CD4-positive, alpha-beta T cell treated with Interleukin-4 for 1 hour (primary cell): ENCODE measurements around the gene PSMD1.
"Not testable (repeated sequence)": the region's sequence is repeated elsewhere in the genome, so short reads cannot be mapped to it uniquely, and the experiment has no call there.

Source experiments
- DNase-seq, 2 donors: peaks; one replicate each; pipeline ENCODE4 v3.0.0-alpha.2; 2020 to 2022

Gene PSMD1

GRCh38 chr2:231161252-231161839 lies 104.7 kb downstream of the PSMD1 start:
- DNase-seq: no peak

- DNase-seq: no peak
Observed at GRCh38 chr2:231161877-231162329, 105.2 kb downstream of the PSMD1 start.

DNA sequence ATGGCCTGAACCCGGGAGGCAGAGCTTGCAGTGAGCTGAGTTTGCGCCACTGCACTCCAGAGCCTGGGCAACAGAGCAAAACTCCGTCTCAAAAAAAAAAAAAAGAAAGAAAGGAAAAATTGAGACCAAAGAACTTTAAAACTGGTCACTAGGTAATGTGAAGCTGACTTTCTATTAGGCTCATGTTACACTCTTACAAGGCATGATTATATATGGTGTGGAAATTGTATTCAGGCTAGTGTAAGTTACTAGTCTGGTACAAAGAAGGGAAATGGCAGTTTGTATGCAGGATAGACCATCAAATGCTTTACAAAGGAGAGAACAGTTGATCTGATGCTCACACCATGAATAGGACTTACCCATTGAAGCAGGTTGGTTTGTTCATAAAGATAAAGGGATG lies 106.3 kb downstream of the PSMD1 start:
- DNase-seq: no peak

GRCh38 chr2:231163414-231164095 lies 106.9 kb downstream of the PSMD1 start:
- DNase-seq: no peak

DNA sequence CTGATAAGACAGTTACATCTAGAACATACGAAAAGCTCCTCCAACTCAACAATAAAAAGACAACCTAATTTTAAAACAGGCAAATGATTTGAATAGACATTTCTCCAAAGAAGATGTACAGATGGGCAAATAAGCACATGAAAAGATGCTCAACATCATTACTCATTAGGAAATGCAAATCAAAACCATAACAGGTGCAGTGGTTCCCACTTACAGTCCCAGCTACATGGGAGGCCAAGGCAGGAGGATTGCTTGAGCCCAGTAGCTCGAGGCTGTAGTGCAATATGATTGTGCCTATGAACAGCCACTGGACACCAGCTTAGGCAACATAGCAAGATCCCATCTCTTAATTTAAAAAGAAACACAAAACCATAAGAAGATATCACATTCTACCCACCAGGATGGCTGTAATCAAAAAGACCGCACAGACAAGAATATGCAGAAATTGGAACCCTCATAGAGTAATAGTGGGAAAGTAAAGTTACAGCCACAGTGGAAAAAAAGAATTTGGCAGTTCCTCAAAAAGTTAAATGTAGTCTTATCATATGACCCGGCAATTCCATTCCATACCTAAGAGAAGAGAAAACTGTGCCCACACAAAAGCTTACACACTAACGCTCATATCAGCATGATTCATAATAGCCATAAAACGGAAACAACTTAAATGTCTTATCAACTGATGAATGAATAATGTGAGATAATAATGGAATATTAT lies 111.2 kb downstream of the PSMD1 start:
- DNase-seq: no peak

- no peak for DNase-seq
Observed at GRCh38 chr2:231168460-231169139, 111.9 kb downstream of the PSMD1 start.

DNA sequence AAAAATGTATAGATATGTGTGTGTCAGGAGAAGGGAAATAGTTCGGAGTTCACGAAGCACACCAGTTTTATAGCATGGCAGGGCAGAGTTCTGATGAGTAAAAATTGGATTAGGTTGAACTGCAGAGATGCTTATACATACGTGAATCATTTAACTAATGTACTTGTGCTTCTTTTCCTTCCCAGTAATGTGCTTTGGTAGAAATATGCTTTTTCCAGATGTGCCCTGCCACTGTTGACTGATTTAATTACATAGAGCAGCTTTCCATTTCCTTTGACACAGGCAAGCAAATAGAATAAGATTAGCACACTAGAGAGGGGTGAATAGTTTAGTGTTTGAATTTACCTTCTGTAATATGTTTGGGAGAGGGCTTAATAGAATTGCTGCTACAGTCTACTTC lies 112.8 kb downstream of the PSMD1 start:
- no peak for DNase-seq

DNA sequence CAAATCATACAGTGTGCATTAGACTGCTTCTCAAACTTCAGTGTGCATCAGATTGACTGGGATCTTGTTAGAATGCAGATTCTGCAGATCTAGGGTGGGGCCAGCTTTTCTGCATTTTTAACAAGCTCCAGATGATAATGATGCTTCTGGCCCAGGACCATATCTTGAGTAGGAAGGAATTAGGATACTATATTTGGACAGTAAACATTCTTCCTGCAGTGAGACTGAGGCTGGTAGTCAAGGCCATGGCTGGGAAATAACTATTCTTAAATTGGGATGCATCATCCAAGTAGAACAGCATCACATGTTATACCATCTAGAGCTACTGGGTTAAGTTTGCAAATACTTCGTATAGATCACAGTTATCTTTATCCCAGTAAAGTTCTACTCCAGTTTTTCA lies 113.4 kb downstream of the PSMD1 start:
- no peak for DNase-seq

DNA sequence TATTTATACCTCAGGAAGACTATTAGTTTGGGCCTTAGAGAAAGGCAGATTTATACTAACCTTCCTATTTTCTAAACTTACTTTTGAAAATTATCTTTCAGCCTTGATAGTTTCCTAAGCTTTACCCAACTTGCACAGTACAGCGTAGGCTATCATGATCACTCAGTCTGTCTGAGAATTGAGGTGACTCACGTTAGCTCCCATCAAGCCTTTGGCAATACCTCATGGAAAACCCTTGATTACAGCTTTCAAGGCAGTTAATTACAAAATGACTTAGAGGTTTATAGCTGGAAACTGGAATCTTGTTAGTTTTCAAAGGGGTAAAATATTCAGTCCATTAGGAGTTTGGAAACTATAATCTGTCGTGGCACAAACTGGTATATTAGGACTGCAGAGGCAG lies 115.4 kb downstream of the PSMD1 start:
- no peak for DNase-seq

GRCh38 chr2:231174211-231174651 lies 117.6 kb downstream of the PSMD1 start:
- DNase-seq: no peak

DNA sequence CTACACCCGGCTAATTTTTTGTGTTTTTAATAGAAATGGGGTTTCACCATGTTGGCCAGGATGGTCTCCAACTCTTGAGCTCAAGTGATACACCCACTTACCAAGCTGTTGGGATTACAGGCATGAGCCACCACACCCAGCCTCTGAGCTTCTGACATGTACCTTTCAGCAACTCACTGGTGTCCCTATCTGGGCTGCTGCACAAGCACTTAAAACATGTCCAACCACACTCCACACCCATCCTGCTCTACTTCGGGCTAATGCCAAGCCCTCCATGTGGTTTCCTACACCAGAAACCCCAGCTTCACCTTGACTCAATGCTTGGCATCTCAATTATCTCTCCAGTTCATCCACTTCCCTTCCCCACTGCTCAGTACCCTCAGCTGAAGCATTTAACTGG lies 119.4 kb downstream of the PSMD1 start:
- no peak for DNase-seq

DNA sequence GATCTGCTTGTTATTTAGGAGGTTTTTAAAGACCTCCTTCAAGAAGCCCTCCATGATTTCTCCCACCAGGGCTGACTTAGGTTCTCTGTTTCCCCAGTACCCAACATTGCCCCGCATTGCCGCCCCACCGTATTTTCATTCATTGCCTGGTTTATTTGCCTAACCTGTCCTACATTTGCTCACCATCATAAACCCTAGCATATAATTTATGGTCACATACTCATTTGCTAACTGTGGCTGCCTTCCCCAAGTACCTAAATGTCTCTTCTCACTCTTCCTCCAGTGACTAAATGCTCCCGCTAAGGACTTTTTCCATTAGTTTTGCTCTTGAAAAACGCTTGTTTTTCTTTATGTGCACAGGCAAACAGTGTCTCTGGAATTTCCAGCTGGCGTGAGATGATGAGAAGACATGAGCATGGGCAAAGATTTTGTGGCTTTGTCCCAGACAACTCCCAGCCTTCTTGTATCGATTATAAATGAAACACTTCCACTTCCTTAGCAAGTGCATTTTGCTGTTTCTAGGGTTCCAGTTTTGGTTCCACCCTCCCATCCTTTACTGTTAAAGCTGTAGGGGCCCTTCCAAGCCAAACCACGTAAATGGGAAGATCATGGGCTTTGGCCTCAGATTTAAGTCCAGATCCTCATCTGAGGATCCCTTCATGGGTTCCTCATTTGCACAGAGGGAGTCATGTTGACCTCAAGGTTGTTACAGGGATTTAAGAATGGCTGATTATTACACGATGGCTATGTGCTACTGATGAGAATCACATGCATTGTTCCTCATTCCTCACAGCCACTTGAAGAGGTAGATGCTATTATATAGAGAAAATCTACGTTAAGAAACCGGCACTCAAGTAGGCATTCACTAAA lies 120.7 kb downstream of the PSMD1 start:
- DNase-seq: no peak

GRCh38 chr2:231178805-231179204 lies 122.1 kb downstream of the PSMD1 start:
- DNase-seq: not testable (repeated sequence)

- DNase-seq: peak in 1 of 2 donors; percentile 62
Observed at GRCh38 chr2:231181860-231182512, 125.3 kb downstream of the PSMD1 start.

GRCh38 chr2:231182513-231182899 lies 125.8 kb downstream of the PSMD1 start:
- DNase-seq: no peak

DNA sequence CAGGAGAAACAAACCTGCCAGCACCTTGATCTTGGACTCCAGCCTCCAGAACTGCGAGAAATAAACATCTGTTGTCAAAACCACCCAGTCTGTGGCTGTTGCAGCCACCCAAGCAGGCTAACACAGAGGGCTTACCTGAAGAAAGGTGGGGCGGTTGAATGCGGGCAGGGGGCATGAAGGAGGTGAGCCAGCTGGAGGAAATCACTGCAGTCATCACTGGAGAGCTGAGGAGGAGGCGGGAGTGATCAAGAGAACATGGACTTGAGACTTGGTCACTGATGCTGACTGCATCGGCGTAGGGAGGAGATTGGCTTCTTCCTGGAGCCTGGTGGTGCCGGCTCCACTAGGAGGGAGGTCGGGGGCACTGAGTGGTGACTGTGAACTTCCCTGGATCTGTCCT lies 127.2 kb downstream of the PSMD1 start:
- no peak for DNase-seq

- no peak for DNase-seq
Observed at GRCh38 chr2:231184319-231184718, 127.7 kb downstream of the PSMD1 start.

DNA sequence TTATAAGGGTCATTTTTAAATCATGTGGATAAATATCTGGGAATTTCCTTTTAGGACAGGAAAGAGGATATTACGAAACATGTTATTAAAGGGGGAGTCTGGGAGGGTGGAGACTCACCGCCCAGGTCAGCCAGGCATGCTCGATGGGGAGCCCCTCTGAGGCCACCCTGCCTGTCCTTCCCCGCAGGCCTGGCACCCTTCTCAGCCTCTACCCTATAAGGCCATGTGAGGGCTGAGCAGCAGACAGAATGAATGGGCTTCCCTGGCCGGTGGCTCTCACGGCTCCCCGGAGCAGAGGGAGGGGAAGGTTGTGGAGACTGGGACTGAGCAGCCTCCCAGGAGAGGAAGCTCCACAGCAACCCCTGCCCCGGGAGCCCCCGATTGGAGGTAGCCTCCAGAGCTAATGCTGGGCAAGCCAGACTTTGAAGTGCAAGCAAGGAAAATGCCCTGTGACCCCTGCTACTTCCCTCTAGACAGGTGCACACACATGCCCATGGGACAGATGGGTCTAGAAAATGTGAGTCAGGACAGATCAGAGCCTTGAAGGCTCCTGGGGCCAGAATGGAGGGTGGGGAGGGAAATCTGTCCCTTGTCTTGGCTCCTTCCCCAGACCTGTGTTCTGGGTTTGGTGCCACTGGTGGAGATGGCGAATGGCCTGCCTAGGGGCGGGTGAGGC lies 128.5 kb downstream of the PSMD1 start:
- DNase-seq: no peak

GRCh38 chr2:231185886-231186285 lies 129.2 kb downstream of the PSMD1 start:
- DNase-seq: no peak

DNA sequence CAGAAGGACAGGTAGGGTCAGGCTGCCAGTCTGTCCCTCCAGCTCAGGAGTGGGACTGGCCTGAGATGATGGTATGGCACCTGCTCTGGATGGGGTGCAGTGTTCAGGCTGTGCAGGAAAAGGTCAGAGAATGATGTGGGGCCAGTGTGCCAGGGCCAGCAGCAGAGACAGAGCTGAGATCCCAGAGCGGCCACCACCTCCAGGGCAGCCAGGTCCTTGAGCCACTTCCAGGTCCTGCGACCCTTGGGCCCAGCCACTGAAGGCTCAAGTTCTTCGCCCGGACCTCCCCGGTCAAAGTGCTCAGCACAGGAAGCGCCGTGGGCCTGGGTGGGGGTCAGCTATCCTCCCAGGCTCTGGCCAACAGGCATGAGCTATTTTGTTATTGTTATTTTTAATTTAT lies 129.7 kb downstream of the PSMD1 start:
- DNase-seq: no peak

- no peak for DNase-seq
Observed at GRCh38 chr2:231187736-231188505, 131.3 kb downstream of the PSMD1 start.
